Measurements from ENCODE around the gene TOR1AIP1.

GRCh38 chr1:179910934-179911333 is 28.8 kb downstream of the TOR1AIP1 start:
- TF ChIP-seq CTCF (conservative IDR thresholded peaks at IDR 0.05) (no peak), ZFX (IDR thresholded peaks at IDR 0.05) (no peak)

All from C4-2B (cell line).